ENCODE results near the gene CTSK.
A peak's percentile ranks its signal among the peaks of the same experiment; 100 is the strongest.
"Not testable (repeated sequence)": the region's sequence is repeated elsewhere in the genome, so short reads cannot be mapped to it uniquely, and the experiment has no call there.

Gene CTSK

GRCh38 chr1:150809651-150810050 lies 1.6 kb upstream of the CTSK start:
- no peaks in the 10 kb centered on the region for H3K9me3 ChIP-seq (replicated peaks in 1 of 11)
- peak overlapping the region in 2 of 11 experiments; percentile 70 to 71; a peak in 2 of 22 replicates for H3K4me2 ChIP-seq
- no peaks in the 10 kb centered on the region for H4K20me1 ChIP-seq
- H3K9ac ChIP-seq = no peak overlapping the region
- TF ChIP-seq Cebpa-rat (IDR thresholded peaks at IDR 0.05) = no peak
- H3K27me3 ChIP-seq = no peaks in the 10 kb centered on the region
- no peak overlapping the region for H3K27ac ChIP-seq
- H3K4me3 ChIP-seq = no peak overlapping the region
- H3K36me3 ChIP-seq = peaks cover 46 to 60% (median 52%) of the 10 kb centered on the region in 11 experiments
- H3K4me1 ChIP-seq = peaks cover 0 to 36% (median 9%) of the 10 kb centered on the region in 10 experiments; a peak in 13 of 20 replicates

- Histone ChIP-seq H3K4me1 (peaks cover 0 to 36% (median 9%) of the 10 kb centered on the region in 10 experiments; a peak in 13 of 20 replicates), H3K4me3 (no peak overlapping the region), H3K36me3 (peaks cover 38 to 60% (median 46%) of the 10 kb centered on the region in 11 experiments), H3K27me3 (no peaks in the 10 kb centered on the region), H3K4me2 (peak overlapping the region in 2 of 11 experiments; percentile 70 to 71; a peak in 4 of 22 replicates), H3K9me3 (replicated peaks in 1 of 11) (no peaks in the 10 kb centered on the region), H4K20me1 (no peaks in the 10 kb centered on the region), H3K27ac (no peak overlapping the region), H3K9ac (no peak overlapping the region)
- no peak for TF ChIP-seq Cebpa-rat (IDR thresholded peaks at IDR 0.05)
These were observed 786 bp upstream of the CTSK start for GRCh38 chr1:150808846-150809245.

- Histone ChIP-seq H3K4me3 (no peak overlapping the region), H4K20me1 (no peaks in the 10 kb centered on the region), H3K4me2 (peak overlapping the region in 6 of 11 experiments; percentile 15 to 71 (median 44); a peak in 11 of 22 replicates), H3K27me3 (no peaks in the 10 kb centered on the region), H3K4me1 (peaks cover 0 to 36% (median 9%) of the 10 kb centered on the region in 10 experiments; a peak in 13 of 20 replicates), H3K9ac (no peak overlapping the region), H3K36me3 (peaks cover 24 to 60% (median 33%) of the 10 kb centered on the region in 11 experiments), H3K27ac (peak overlapping the region in 1 of 11 experiments; percentile 0; a peak in 2 of 22 replicates), H3K9me3 (replicated peaks in 1 of 11) (no peaks in the 10 kb centered on the region)
- TF ChIP-seq Cebpa-rat (IDR thresholded peaks at IDR 0.05) = no peak
These were observed 624 bp downstream of the CTSK start for GRCh38 chr1:150807249-150808023.

- no peak overlapping the region for H3K9ac ChIP-seq
- no peak overlapping the region for H3K4me2 ChIP-seq
- no peaks in the 10 kb centered on the region for H3K27me3 ChIP-seq
- H3K27ac ChIP-seq = no peak overlapping the region
- no peak for TF ChIP-seq Cebpa-rat (IDR thresholded peaks at IDR 0.05)
- no peaks in the 10 kb centered on the region for H4K20me1 ChIP-seq
- no peak overlapping the region for H3K4me3 ChIP-seq
- H3K4me1 ChIP-seq = peaks cover 0 to 36% (median 9%) of the 10 kb centered on the region in 10 experiments; a peak in 13 of 20 replicates
- H3K9me3 ChIP-seq (replicated peaks in 1 of 11) = no peaks in the 10 kb centered on the region
- H3K36me3 ChIP-seq = peaks cover 8 to 60% (median 18%) of the 10 kb centered on the region in 11 experiments; a peak in 20 of 22 replicates
These were observed 2.2 kb downstream of the CTSK start for GRCh38 chr1:150805899-150806298.

DNA sequence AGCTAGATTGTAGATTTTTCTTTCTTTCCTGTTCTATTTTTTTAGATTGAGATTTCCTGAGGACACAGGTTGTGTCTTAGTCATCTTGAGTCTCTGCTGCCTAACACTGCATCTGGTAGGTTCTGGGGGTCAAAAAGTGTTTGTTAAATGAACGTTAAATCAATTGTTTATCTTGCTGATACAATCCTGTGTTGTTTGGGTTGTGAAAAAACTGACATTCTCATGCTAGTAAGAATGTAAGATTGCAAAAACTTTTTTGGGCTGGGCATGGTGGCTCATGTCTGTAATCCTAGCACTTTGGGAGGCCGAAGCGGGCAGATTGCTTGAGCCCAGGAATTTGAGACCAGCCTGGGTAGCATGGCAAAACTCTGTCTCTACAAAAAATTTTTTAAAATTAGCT lies 3.4 kb downstream of the CTSK start:
- no peak overlapping the region for H3K9ac ChIP-seq
- no peaks in the 10 kb centered on the region for H4K20me1 ChIP-seq
- H3K4me2 ChIP-seq = no peak overlapping the region
- no peaks in the 10 kb centered on the region for H3K27me3 ChIP-seq
- TF ChIP-seq Cebpa-rat (IDR thresholded peaks at IDR 0.05) = no peak
- no peak overlapping the region for H3K27ac ChIP-seq
- H3K4me1 ChIP-seq = peaks cover 0 to 34% (median 9%) of the 10 kb centered on the region in 10 experiments; a peak in 13 of 20 replicates
- no peak overlapping the region for H3K4me3 ChIP-seq
- peaks cover 0 to 60% (median 6%) of the 10 kb centered on the region in 11 experiments; a peak in 10 of 22 replicates for H3K36me3 ChIP-seq
- H3K9me3 ChIP-seq (replicated peaks in 1 of 11) = no peaks in the 10 kb centered on the region

- no peak overlapping the region for H3K27ac ChIP-seq
- peaks cover 12 to 96% (median 30%) of the 10 kb centered on the region in 11 experiments; a peak in 20 of 22 replicates for H3K36me3 ChIP-seq
- H3K9ac ChIP-seq = no peak overlapping the region
- no peak overlapping the region for H3K4me3 ChIP-seq
- no peaks in the 10 kb centered on the region for H3K9me3 ChIP-seq (replicated peaks in 1 of 11)
- TF ChIP-seq Cebpa-rat (IDR thresholded peaks at IDR 0.05) = no peak
- no peak overlapping the region for H3K4me2 ChIP-seq
- no peaks in the 10 kb centered on the region for H3K27me3 ChIP-seq
- no peaks in the 10 kb centered on the region for H4K20me1 ChIP-seq
- H3K4me1 ChIP-seq = peaks cover 0 to 20% (median 0%) of the 10 kb centered on the region in 10 experiments; a peak in 4 of 20 replicates
These were observed 9.0 kb downstream of the CTSK start for GRCh38 chr1:150799089-150799488.

DNA sequence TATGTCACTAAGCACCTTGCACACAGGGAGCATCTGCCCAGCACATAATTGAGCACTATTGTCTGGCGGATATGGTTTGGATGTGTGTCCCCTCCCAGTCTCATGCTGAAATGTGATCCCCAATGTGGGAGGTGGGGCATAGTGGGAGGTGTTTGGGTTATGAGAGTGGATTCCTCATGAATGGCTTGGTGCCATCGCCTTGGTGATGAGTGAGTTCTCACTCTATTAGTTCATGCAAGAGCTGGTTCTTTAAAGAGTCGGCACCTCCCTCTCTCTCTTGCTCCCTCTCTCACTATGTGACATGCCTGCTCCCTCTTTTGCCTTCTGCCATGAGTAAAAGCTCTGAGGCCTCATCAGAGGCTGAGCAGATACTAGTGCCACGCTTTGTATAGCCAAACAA lies 9.5 kb downstream of the CTSK start:
- no peaks in the 10 kb centered on the region for H3K27me3 ChIP-seq
- no peaks in the 10 kb centered on the region for H3K9me3 ChIP-seq (replicated peaks in 1 of 11)
- H4K20me1 ChIP-seq = no peaks in the 10 kb centered on the region
- no peak overlapping the region for H3K4me2 ChIP-seq
- peaks cover 0 to 25% (median 0%) of the 10 kb centered on the region in 10 experiments; a peak in 5 of 20 replicates for H3K4me1 ChIP-seq
- H3K4me3 ChIP-seq = no peak overlapping the region
- H3K9ac ChIP-seq = no peak overlapping the region
- no peak for TF ChIP-seq Cebpa-rat (IDR thresholded peaks at IDR 0.05)
- no peak overlapping the region for H3K27ac ChIP-seq
- peaks cover 12 to 90% (median 30%) of the 10 kb centered on the region in 11 experiments; a peak in 20 of 22 replicates for H3K36me3 ChIP-seq

DNA sequence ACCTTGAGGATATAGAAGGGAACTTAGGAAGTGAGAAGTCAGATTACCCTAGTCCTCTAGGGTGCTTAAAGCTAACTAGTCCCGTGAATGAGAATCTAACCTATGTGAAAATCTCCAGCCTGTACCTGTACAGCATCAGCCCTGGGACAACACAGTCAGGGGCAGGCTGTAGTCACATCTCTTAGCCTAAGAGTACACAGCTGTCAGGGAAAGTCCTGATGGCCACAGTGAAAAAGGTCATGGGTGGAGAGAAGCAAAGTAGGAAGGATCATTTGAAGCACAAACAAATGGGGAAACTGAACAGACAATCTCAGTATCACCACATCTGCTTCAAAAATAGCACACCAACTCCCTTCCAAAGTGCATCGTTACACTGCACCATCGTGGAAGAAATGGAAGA lies 11.7 kb downstream of the CTSK start:
- Histone ChIP-seq H3K4me3 (no peak overlapping the region), H3K27ac (no peak overlapping the region), H3K4me1 (peaks cover 0 to 45% (median 6%) of the 10 kb centered on the region in 10 experiments; a peak in 11 of 20 replicates), H3K4me2 (peak overlapping the region in 1 of 11 experiments; percentile 51; a peak in 1 of 22 replicates), H3K9ac (no peak overlapping the region), H3K9me3 (replicated peaks in 1 of 11) (no peaks in the 10 kb centered on the region), H4K20me1 (no peaks in the 10 kb centered on the region), H3K27me3 (no peaks in the 10 kb centered on the region), H3K36me3 (peaks cover 12 to 69% (median 30%) of the 10 kb centered on the region in 11 experiments; a peak in 20 of 22 replicates)
- no peak for TF ChIP-seq Cebpa-rat (IDR thresholded peaks at IDR 0.05)

GRCh38 chr1:150793778-150794177 lies 14.3 kb downstream of the CTSK start:
- Histone ChIP-seq H3K36me3 (peaks cover 4 to 43% (median 21%) of the 10 kb centered on the region in 11 experiments; a peak in 18 of 22 replicates), H3K4me1 (peaks cover 0 to 71% (median 13%) of the 10 kb centered on the region in 10 experiments; a peak in 11 of 20 replicates), H3K27ac (peak overlapping the region in 4 of 11 experiments; percentile 33 to 67 (median 45); a peak in 4 of 22 replicates), H3K4me2 (peak overlapping the region in 3 of 11 experiments; percentile 36 to 75 (median 62); a peak in 5 of 22 replicates)
- not testable (repeated sequence) for H3K27me3 ChIP-seq; H3K9me3 ChIP-seq (replicated peaks in 1 of 11); H3K9ac ChIP-seq; H4K20me1 ChIP-seq; H3K4me3 ChIP-seq
